ENCODE results near the gene NUDT19. TPM values are rescaled to one million over a fixed set of nuclear protein-coding genes. Genes with fewer than 3 reads are reported as not detected.
"Not testable (repeated sequence)": the region's sequence is repeated elsewhere in the genome, so short reads cannot be mapped to it uniquely, and the experiment has no call there.

NUDT19 gene
- total and polyA plus RNA-seq, 10 of the 15 experiments (the other 5 are each of a cell fraction or from before 2014, with no cell fraction given), result 8.5 to 31.0 (median 17.0) TPM

- TF ChIP-seq MTA2 (IDR thresholded peaks at IDR 0.05; ENCODE audit: low read depth), result no peak
- no peak for TF ChIP-seq IKZF1 (conservative IDR thresholded peaks at IDR 0.05)
- no peak for TF ChIP-seq CHD1 (IDR thresholded peaks at IDR 0.05; ENCODE audit: low read depth, low read length)
- TF ChIP-seq HCFC1 (IDR thresholded peaks at IDR 0.05; ENCODE audit: low read length), result no peak
- no peak for TF ChIP-seq ZBED1 (IDR thresholded peaks at IDR 0.05; ENCODE audit: borderline replicate concordance)
- no peak for TF ChIP-seq ETV6 (conservative IDR thresholded peaks at IDR 0.05 in 1 of 2, IDR thresholded peaks at IDR 0.05 in 1 of 2; ENCODE audit: borderline replicate concordance in 1 of 2, low read depth in 1 of 2)
- no peak for TF ChIP-seq BRCA1 (IDR thresholded peaks at IDR 0.05; ENCODE audit: low read depth, low read length)
- TF ChIP-seq MYC (IDR thresholded peaks at IDR 0.05; ENCODE audit: insufficient read depth, insufficient read length, insufficient replicate concordance, low read length, severe bottlenecking), result no peak
- TF ChIP-seq, protein P1, sequence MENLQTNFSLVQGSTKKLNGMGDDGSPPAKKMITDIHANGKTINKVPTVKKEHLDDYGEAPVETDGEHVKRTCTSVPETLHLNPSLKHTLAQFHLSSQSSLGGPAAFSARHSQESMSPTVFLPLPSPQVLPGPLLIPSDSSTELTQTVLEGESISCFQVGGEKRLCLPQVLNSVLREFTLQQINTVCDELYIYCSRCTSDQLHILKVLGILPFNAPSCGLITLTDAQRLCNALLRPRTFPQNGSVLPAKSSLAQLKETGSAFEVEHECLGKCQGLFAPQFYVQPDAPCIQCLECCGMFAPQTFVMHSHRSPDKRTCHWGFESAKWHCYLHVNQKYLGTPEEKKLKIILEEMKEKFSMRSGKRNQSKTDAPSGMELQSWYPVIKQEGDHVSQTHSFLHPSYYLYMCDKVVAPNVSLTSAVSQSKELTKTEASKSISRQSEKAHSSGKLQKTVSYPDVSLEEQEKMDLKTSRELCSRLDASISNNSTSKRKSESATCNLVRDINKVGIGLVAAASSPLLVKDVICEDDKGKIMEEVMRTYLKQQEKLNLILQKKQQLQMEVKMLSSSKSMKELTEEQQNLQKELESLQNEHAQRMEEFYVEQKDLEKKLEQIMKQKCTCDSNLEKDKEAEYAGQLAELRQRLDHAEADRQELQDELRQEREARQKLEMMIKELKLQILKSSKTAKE (IDR thresholded peaks at IDR 0.05; ENCODE audit: low read depth, poor library complexity, severe bottlenecking), result no peak
- TF ChIP-seq TCF7 (IDR thresholded peaks at IDR 0.05; ENCODE audit: borderline replicate concordance), result no peak
- no peak for TF ChIP-seq MEF2B (IDR thresholded peaks at IDR 0.05; ENCODE audit: partially characterized antibody, poor library complexity, severe bottlenecking)
- no peak for TF ChIP-seq PBX3 (IDR thresholded peaks at IDR 0.05; ENCODE audit: insufficient replicate concordance, low read depth, low read length)
- no peaks in the 10 kb centered on the region for H3K27me3 ChIP-seq (replicated peaks in 1 of 2; ENCODE audit: control insufficient read depth in 2 of 2, insufficient read depth in 2 of 2, low read length in 1 of 2)
- no peaks in the 10 kb centered on the region for H3K9me3 ChIP-seq (replicated peaks; ENCODE audit: control insufficient read depth, insufficient read depth, low read length)
- ChIA-PET SMC1A (ENCODE audit: uncharacterized antibody, unreplicated experiment) (no interaction called here), RAD21 (ENCODE audit: unreplicated experiment) (no interaction called here), POLR2A (no interaction called here), CTCF (no interaction called here)
- no TSS peak for BruUV-seq (replicated peaks)
- in situ Hi-C loops (cut with MboI) (no loop called here), intact Hi-C loops (cut with micrococcal nuclease; ENCODE audit: unreplicated experiment) (no loop called here)
- 80% methylated on average over 8 of the region's 8 CpGs for WGBS (ENCODE audit: insufficient coverage, insufficient replicate concordance, low lambda C conversion rate, missing lambda C conversion rate)
- H3K4me1 ChIP-seq (ENCODE audit: control insufficient read depth, insufficient read depth, low read length), result no peaks in the 10 kb centered on the region; the same call in 1 of the 2 replicates
- H3K4me3 ChIP-seq, result no peak overlapping the region
- H3K79me2 ChIP-seq (ENCODE audit: control insufficient read depth, insufficient read depth, low read length), result no peaks in the 10 kb centered on the region
- no peak overlapping the region for H2AFZ ChIP-seq (ENCODE audit: control insufficient read depth, low read depth, low read length)
- no peak overlapping the region for H3K27ac ChIP-seq (ENCODE audit: control insufficient read depth, insufficient read depth)
- no peak for FAIRE-seq
- no peaks in the 10 kb centered on the region for H4K20me1 ChIP-seq (ENCODE audit: control insufficient read depth, insufficient read depth)
- no peak for DNase-seq (ENCODE audit: low read depth, low spot score)
- H3K36me3 ChIP-seq (ENCODE audit: control insufficient read depth in 2 of 2, insufficient read depth in 2 of 2, low read length in 1 of 2), result peaks cover 18 to 21% of the 10 kb centered on the region in 2 experiments
- no peak for ATAC-seq
- H3K9ac ChIP-seq (ENCODE audit: control insufficient read depth, insufficient read depth, low read length), result no peak overlapping the region
- H3K4me2 ChIP-seq (ENCODE audit: control insufficient read depth, insufficient read depth), result no peak overlapping the region
Measured at GRCh38 chr19:32651729-32652140, 39.9 kb upstream of the NUDT19 start.

DNA sequence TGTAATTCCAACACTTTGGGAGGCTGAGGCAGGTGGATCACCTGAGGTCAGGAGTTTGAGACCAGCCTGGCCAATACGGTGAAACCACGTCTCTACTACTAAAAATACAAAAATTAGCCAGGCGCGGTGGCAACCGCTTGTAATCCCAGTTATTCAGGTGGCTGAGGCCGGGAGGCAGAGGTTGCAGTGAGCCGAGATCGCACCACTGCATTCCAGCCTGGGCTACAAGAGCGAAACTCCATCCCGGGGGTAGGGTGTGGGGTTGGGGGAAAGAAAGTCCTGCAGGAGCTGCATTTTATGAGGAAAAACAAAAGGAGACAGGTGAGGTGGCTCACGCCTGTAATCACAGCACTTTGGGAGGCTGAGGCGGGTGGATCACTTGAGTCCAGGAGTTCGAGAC lies 39.3 kb upstream of the NUDT19 start:
- H3K9ac ChIP-seq (ENCODE audit: control insufficient read depth, insufficient read depth, low read length); H3K79me2 ChIP-seq (ENCODE audit: control insufficient read depth, insufficient read depth, low read length); ATAC-seq; H3K9me3 ChIP-seq (replicated peaks; ENCODE audit: control insufficient read depth, insufficient read depth, low read length); H3K4me1 ChIP-seq (ENCODE audit: control insufficient read depth, insufficient read depth, low read length); BruUV-seq (replicated peaks); H2AFZ ChIP-seq (ENCODE audit: control insufficient read depth, low read depth, low read length); H3K27me3 ChIP-seq (replicated peaks in 1 of 2; ENCODE audit: control insufficient read depth in 2 of 2, insufficient read depth in 2 of 2, low read length in 1 of 2); CTCF ChIA-PET; in situ Hi-C loops (cut with MboI); H3K4me3 ChIP-seq; SMC1A ChIA-PET (ENCODE audit: uncharacterized antibody, unreplicated experiment); intact Hi-C loops (cut with micrococcal nuclease; ENCODE audit: unreplicated experiment); H3K27ac ChIP-seq (ENCODE audit: control insufficient read depth, insufficient read depth); RAD21 ChIA-PET (ENCODE audit: unreplicated experiment); FAIRE-seq; POLR2A ChIA-PET; H4K20me1 ChIP-seq (ENCODE audit: control insufficient read depth, insufficient read depth); DNase-seq (ENCODE audit: low read depth, low spot score); H3K4me2 ChIP-seq (ENCODE audit: control insufficient read depth, insufficient read depth): not testable (repeated sequence)
- WGBS (ENCODE audit: insufficient coverage, insufficient replicate concordance, low lambda C conversion rate, missing lambda C conversion rate), result 92% methylated on average over 13 of the region's 13 CpGs
- H3K36me3 ChIP-seq (ENCODE audit: control insufficient read depth in 2 of 2, insufficient read depth in 2 of 2, low read length in 1 of 2), result peaks cover 17% of the 10 kb centered on the region in 2 experiments
